CD4-positive, alpha-beta T cell treated with Interleukin-17A for 4 hours (primary cell): ENCODE measurements around the gene KLRC3.
"Not testable (repeated sequence)": the region's sequence is repeated elsewhere in the genome, so short reads cannot be mapped to it uniquely, and the experiment has no call there.

Experiments used
- DNase-seq: peaks from one replicate; pipeline ENCODE4 v3.0.0-alpha.2; 2020; ENCODE audit warnings: mixed read lengths

The KLRC3 gene

GRCh38 chr12:10368206-10369171, 51.9 kb downstream of the KLRC3 start:
- no peak for DNase-seq

- not testable (repeated sequence) for DNase-seq
Measured at GRCh38 chr12:10367714-10368113, 52.7 kb downstream of the KLRC3 start.

GRCh38 chr12:10366875-10367274, 53.5 kb downstream of the KLRC3 start:
- DNase-seq, result no peak

GRCh38 chr12:10365696-10366405, 54.5 kb downstream of the KLRC3 start:
- no peak for DNase-seq

- DNase-seq, result peak; percentile 65
Measured at GRCh38 chr12:10364815-10365622, 55.4 kb downstream of the KLRC3 start.

GRCh38 chr12:10363914-10364814, 56.2 kb downstream of the KLRC3 start:
- DNase-seq, result peak; percentile 54

- DNase-seq, result no peak
Measured at GRCh38 chr12:10363658-10363913, 56.8 kb downstream of the KLRC3 start.

- no peak for DNase-seq
Measured at GRCh38 chr12:10362828-10363657, 57.4 kb downstream of the KLRC3 start.

- no peak for DNase-seq
Measured at GRCh38 chr12:10362325-10362724, 58.1 kb downstream of the KLRC3 start.
